Ecto neural progenitor cell (in vitro differentiated cells): Measurements from ENCODE around the gene MAPK8.
A peak's percentile ranks its signal among the peaks of the same experiment; 100 is the strongest.
"Not testable (repeated sequence)": the region's sequence is repeated elsewhere in the genome, so short reads cannot be mapped to it uniquely, and the experiment has no call there.

ENCODE experiments used
- DNase-seq: peaks from one replicate; pipeline ENCODE4 v3.0.0-alpha.2; 2018; ENCODE audit warnings: low spot score

MAPK8 gene

DNA sequence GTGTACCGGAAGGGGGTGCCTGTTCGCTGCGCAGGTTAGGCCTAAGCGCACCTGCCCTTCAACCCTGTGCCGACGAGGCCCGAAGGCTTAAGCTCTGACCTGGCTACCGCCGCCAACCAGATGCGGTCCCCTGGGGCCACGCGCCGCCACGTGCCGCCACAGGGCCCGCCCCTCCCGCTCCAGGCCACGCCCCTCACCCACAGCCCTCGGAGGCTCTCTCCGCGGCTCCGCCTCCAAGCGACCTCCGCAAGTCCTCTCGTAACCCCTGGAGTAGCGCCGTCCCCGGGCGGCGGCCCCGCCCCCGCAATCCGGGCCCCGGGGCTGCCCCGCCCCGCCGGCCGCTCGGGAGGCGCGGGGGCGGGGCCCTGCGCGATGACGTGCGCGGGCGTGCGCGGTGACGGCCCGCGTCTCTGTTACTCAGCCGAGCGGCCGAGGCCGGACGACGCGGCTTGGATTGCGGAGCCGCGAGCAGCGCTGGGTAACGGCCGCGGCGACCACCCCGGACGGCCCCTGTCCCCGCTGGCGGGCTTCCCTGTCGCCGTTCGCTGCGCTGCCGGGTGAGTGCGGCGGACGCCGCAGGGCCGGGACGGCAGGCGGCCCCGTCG is at the start of gene MAPK8:
Gene MAPK8, plus strand, starts transcription at position 413 of the 605 bp plus-strand sequence. CDS start 94,984 bp downstream, outside the sequence.
- peak; percentile 97 for DNase-seq

- no peak for DNase-seq
Observed at GRCh38 chr10:48257407-48257961, 49.0 kb upstream of the MAPK8 start.

DNA sequence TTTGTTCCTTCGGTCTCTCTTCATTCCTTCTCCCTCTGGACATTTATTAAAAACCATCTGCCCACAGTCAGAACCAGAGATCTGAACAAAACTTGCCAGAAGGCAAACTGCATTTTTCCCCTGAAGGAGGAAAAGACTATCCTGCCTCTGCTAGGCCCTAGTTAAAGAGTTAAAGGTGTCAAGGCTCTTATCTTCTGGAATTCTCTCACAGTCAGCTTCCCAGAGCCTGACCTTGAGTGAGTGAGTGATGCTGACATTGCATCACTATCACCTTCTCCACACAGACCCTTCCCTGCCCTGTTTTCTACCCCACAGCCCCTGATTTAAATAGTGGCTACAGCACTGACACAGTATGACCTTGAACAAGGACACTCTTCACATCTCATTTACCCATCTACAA is 48.4 kb upstream of the MAPK8 start:
- no peak for DNase-seq

- no peak for DNase-seq
Observed at GRCh38 chr10:48266528-48266927, 39.9 kb upstream of the MAPK8 start.

GRCh38 chr10:48271047-48271730 is 35.3 kb upstream of the MAPK8 start:
- DNase-seq = no peak

- no peak for DNase-seq
Observed at GRCh38 chr10:48272682-48273081, 33.8 kb upstream of the MAPK8 start.

DNA sequence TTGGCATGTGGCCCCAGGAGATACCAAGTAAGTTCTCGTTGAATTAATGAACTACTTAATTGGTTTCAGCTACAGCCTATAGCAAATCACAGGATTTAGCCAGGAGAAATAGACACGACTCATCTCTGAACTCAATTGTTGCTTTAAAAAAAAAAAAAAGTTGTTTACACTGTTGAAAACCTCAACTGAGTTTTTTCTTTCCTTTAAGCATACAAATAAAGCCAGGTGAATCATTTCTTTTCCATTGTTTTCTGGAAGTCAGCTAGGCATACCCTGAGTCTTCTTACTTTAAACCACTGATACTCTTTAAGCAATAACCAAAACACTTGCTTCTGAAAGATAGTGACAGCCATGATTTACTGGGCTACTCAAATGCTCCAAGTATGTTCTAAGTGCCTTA is 32.7 kb upstream of the MAPK8 start:
- DNase-seq = no peak

- peak; percentile 72 for DNase-seq
Observed at GRCh38 chr10:48274636-48275035, 31.8 kb upstream of the MAPK8 start, which contains the start of gene FRMPD2. Gene FRMPD2 (minus strand): TSS chr10:48274696. CDS start chr10:48274567, 129 bp downstream.

DNA sequence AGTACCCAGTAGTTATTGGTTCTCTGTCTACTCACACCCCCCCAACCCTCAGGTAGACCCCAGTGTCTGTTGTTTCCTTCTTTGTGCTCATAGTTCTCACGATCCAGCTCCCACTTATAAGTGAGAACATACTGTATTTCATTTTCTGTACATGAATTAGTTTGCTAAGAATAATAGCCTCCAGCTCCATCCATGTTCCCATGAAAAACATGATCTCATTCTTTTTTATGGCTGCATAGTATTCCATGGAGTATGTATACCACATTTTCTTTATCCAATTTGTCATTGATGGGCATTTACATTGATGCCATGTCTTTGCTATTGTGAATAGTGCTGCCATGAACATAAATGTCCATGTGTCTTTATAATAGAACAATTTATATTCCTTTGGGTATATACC is 29.4 kb upstream of the MAPK8 start:
- DNase-seq = no peak

- DNase-seq = no peak
Observed at GRCh38 chr10:48279081-48279751, 27.3 kb upstream of the MAPK8 start.

DNA sequence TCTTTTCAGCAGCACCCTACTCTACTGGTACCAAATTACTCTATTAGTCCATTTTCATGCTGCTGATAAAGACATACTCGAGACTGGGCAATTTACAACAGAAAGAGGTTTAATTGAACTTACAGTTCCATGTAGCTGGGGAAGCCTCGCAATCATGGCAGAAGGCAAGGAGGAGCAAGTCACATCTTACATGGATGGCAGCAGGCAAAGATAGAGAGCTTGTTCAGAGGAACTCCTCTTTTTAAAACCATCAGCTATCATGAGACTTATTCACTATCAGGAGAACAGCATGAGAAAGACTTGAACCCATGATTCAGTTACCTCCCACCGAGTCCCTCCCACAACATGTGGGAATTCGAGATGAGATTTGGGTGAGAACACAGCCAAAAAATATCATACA is 24.8 kb upstream of the MAPK8 start:
- DNase-seq = not testable (repeated sequence)

DNA sequence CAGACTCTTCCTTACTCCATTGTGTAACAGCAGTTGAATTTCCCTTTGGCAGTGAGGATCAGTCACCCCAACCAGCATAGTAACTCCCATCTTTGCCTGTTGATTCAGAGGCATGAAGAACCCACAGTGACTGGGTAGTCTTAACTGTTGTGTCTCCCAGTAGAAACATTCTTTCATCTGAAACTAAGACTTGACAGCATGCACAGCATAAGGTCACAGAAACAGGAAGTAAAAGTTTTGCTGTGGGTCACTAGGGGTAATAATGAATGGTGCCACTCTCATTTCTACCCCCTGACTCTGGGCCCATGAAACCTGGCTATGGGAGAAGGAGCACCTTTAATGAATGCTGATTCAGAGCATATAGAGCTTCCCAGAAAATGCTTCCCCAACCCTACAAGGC is 23.6 kb upstream of the MAPK8 start:
- no peak for DNase-seq

- DNase-seq = no peak
Observed at GRCh38 chr10:48284002-48284546, 22.4 kb upstream of the MAPK8 start.

GRCh38 chr10:48284811-48285210 is 21.7 kb upstream of the MAPK8 start:
- DNase-seq = no peak

- no peak for DNase-seq
Observed at GRCh38 chr10:48285710-48286109, 20.8 kb upstream of the MAPK8 start.

DNA sequence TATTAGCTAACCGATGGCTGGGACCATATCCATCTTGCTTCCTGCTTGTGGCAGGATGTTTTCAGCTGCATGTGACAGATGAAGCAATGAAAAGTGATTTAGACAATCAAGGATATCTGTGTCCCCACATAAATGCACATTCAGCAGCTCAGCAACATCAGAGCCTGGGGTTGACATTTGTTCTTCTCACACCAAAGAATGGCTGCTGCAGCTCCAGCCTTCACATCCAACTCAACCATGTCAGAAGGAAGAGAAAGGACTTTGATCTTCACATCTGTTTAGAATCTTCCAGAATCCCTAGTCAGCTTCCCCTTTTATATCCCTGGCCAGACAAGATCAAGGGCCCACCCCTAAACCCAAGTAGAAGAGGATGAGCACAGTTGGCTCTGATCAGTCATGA is 20.1 kb upstream of the MAPK8 start:
- no peak for DNase-seq

GRCh38 chr10:48287417-48288391 is 18.8 kb upstream of the MAPK8 start:
- no peak for DNase-seq

- DNase-seq = no peak
Observed at GRCh38 chr10:48288661-48289060, 17.8 kb upstream of the MAPK8 start.

DNA sequence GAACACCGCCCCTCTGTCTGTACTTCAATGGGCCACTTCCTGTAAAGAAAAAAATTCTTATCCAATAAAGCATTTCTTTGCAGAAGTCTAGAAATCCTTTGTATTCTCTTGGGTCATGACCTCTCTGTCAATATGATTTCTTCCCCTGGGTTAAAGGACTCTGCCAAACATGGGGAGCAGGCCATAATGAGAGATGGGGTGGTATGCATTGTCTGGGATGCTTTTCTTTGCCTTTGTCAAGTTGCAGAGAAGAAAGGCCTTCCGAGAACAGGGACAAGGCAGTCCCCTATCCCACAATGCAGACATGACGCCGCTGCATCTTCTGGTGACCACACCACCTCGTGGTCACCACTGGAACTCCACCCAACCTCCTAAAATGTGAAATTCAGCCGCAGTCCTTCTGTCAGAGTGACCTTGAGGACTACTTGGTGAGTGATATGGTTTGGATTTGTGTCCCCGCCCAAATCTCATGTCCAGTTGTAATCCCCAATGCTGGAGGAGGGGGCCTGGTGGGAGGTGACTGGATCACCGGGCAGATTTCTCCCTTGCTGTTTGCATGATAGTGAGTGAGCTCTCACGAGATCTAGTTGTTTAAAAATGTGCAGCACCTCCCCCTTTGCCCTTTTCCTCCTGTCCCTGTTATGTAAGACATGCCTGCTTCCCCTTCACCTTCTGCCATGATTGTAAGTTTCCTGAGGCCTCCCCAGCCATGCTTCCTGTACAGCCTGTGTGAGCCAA is 16.8 kb upstream of the MAPK8 start:
- peak; percentile 68 for DNase-seq

DNA sequence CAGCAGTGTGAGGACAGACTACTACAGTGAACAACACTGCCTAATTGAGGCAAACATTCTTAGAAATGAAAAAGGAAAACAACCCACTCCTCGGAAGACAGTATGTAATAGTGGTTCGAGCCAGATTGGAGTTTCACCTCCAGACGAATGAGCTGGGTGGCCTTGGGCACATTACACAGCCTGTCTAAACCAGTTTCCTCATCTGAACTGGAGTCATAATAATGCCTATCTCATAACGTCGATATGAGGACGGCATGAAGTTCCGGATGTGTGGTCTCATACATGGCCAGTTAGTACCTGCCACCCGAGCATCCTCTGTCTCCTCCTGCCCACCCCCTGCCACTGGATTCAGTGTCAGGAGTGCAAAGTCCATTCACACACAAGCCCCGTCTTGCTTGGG is 16.2 kb upstream of the MAPK8 start:
- no peak for DNase-seq

- DNase-seq = no peak
Observed at GRCh38 chr10:48291190-48291589, 15.3 kb upstream of the MAPK8 start.
